Epithelial cell of alveolus of lung (primary cell): ENCODE data around the gene CCDC170. TPM values are rescaled to one million over a fixed set of nuclear protein-coding genes. Genes with fewer than 3 reads are reported as not detected.

Source experiments
- total RNA-seq: library from RNA; depleted of rRNA; stranded (reverse); fragments of >200 nt; gene quantifications from 2 replicates; pipeline ENCODE4 v1.2.1, GENCODE V29; 2015

CCDC170 gene
- 0.24 and 0.26 TPM in 2 replicates for total RNA-seq

GRCh38 chr6:151493804-151494234 is at the start of gene CCDC170:
Gene CCDC170 (plus strand): TSS chr6:151494017. CDS start chr6:151494129, 112 bp downstream.

GRCh38 chr6:151451950-151452749 is 41.7 kb upstream of the CCDC170 start, which contains the start of gene RMND1:
Gene RMND1 (minus strand): TSS chr6:151452126. CDS start chr6:151445811, 6,315 bp downstream.

Other genes starting within 250 kb of the CCDC170 start
- gene ZBTB2, start 102.5 kb upstream of the CCDC170 start, total RNA-seq, result 6.9 and 9.7 TPM in 2 replicates
- 29.7 and 35.5 TPM in 2 replicates for gene RMND1, start 41.9 kb upstream of the CCDC170 start, total RNA-seq